ENCODE measurements around the gene CCNQ.

- TF ChIP-seq POLR2A (IDR thresholded peaks at IDR 0.05) (no peak), CTCF (IDR thresholded peaks at IDR 0.05) (no peak)
Observed at GRCh38 chrX:153595859-153596857, 2.8 kb downstream of the CCNQ start.
